ENCODE results near the gene IRF8.

- TF ChIP-seq NKX3-1 (CRISPR knock-in tag; IDR thresholded peaks at IDR 0.05), result no peak
- no peak for TF ChIP-seq ZKSCAN8 (CRISPR knock-in tag; IDR thresholded peaks at IDR 0.05; ENCODE audit: borderline replicate concordance)
- TF ChIP-seq MYC (CRISPR knock-in tag; IDR thresholded peaks at IDR 0.05; ENCODE audit: borderline replicate concordance), result no peak
- TF ChIP-seq ZNF207 (IDR thresholded peaks at IDR 0.05; ENCODE audit: borderline replicate concordance), result no peak
- no peak for TF ChIP-seq CTCF (CRISPR knock-in tag; IDR thresholded peaks at IDR 0.05)
- TF ChIP-seq EED (CRISPR knock-in tag; IDR thresholded peaks at IDR 0.05), result no peak
- no peak for TF ChIP-seq ZNF274 (CRISPR knock-in tag; IDR thresholded peaks at IDR 0.05)
Measured at GRCh38 chr16:85960486-85961046, 61.6 kb downstream of the IRF8 start.

Measured in HepG2 (cell line).